Nephron progenitor cell (in vitro differentiated cells): ENCODE results near the gene PLSCR1.

Experiments
- DNase-seq: peaks from one replicate; pipeline ENCODE4 v3.0.0; 2021
- H3K27ac Mint-ChIP-seq: 2 replicates; pipeline ENCODE4 v1.8.0; 2021; ENCODE audit warnings: mild to moderate bottlenecking, moderate library complexity, mixed read lengths
- H3K27me3 Mint-ChIP-seq: 2 replicates; pipeline ENCODE4 v1.8.0; 2021; ENCODE audit warnings: mild to moderate bottlenecking, low read depth, mixed read lengths; ENCODE audit not compliant: poor library complexity
- H3K36me3 Mint-ChIP-seq: 2 replicates; pipeline ENCODE4 v1.8.0; 2021; ENCODE audit warnings: low read depth, mixed read lengths
- H3K4me1 Mint-ChIP-seq: 2 replicates; pipeline ENCODE4 v1.8.0; 2021; ENCODE audit warnings: mixed read lengths
- H3K4me3 Mint-ChIP-seq: 2 replicates; pipeline ENCODE4 v1.8.0; 2021; ENCODE audit warnings: mild to moderate bottlenecking, moderate library complexity, mixed read lengths
- H3K9me3 Mint-ChIP-seq: 2 replicates; pipeline ENCODE4 v1.8.0; 2021; ENCODE audit warnings: mild to moderate bottlenecking, moderate library complexity, mixed read lengths
- CTCF ChIP-seq: fragments of 200-600 bp; sonication (generic); IDR thresholded peaks from 2 replicates; pipeline ENCODE4 v1.5.0; 2021; ENCODE audit warnings: antibody characterized with exemption

The PLSCR1 gene

GRCh38 chr3:146507331-146508120 is 36.9 kb downstream of the PLSCR1 start:
- peaks cover 3% of the 10 kb centered on the region for H3K9me3 Mint-ChIP-seq
- H3K27me3 Mint-ChIP-seq, result no peaks in the 10 kb centered on the region
- no peak for DNase-seq
- no peaks in the 10 kb centered on the region for H3K36me3 Mint-ChIP-seq
- H3K27ac Mint-ChIP-seq, result no peak overlapping the region
- peaks cover 12% of the 10 kb centered on the region for H3K4me1 Mint-ChIP-seq
- no peak overlapping the region for H3K4me3 Mint-ChIP-seq
- no peak for TF ChIP-seq CTCF

GRCh38 chr3:146505516-146505915 is 38.9 kb downstream of the PLSCR1 start:
- Mint-ChIP-seq H3K4me3 (no peak overlapping the region), H3K27ac (no peak overlapping the region)
- TF ChIP-seq CTCF, result no peak

GRCh38 chr3:146504498-146505197 is 39.8 kb downstream of the PLSCR1 start:
- Mint-ChIP-seq H3K9me3 (peaks cover 3% of the 10 kb centered on the region), H3K27me3 (no peaks in the 10 kb centered on the region), H3K27ac (no peak overlapping the region), H3K4me3 (no peak overlapping the region), H3K36me3 (no peaks in the 10 kb centered on the region), H3K4me1 (peaks cover 8% of the 10 kb centered on the region)
- no peak for DNase-seq
- TF ChIP-seq CTCF, result no peak

More at GRCh38 chr3:146505516-146505915, 38.9 kb downstream of the PLSCR1 start:
- no peaks in the 10 kb centered on the region for H3K36me3 Mint-ChIP-seq
- H3K27me3 Mint-ChIP-seq, result no peaks in the 10 kb centered on the region
- peaks cover 3% of the 10 kb centered on the region for H3K9me3 Mint-ChIP-seq
- H3K4me1 Mint-ChIP-seq, result peaks cover 8% of the 10 kb centered on the region
- no peak for DNase-seq

- no peak for TF ChIP-seq CTCF
- DNase-seq, result no peak
- peaks cover 3% of the 10 kb centered on the region for H3K9me3 Mint-ChIP-seq
- peaks cover 8% of the 10 kb centered on the region for H3K4me1 Mint-ChIP-seq
- H3K4me3 Mint-ChIP-seq, result no peak overlapping the region
- no peaks in the 10 kb centered on the region for H3K27me3 Mint-ChIP-seq
- H3K36me3 Mint-ChIP-seq, result no peaks in the 10 kb centered on the region
- peak overlapping the region; percentile 93 for H3K27ac Mint-ChIP-seq
These were observed 40.8 kb downstream of the PLSCR1 start for GRCh38 chr3:146503461-146504202.

GRCh38 chr3:146502887-146503460 is 41.4 kb downstream of the PLSCR1 start:
- no peaks in the 10 kb centered on the region for H3K27me3 Mint-ChIP-seq
- TF ChIP-seq CTCF, result no peak
- H3K4me1 Mint-ChIP-seq, result peaks cover 8% of the 10 kb centered on the region
- H3K36me3 Mint-ChIP-seq, result no peaks in the 10 kb centered on the region
- DNase-seq, result no peak
- no peak overlapping the region for H3K4me3 Mint-ChIP-seq
- H3K27ac Mint-ChIP-seq, result no peak overlapping the region
- peaks cover 3% of the 10 kb centered on the region for H3K9me3 Mint-ChIP-seq
